ENCODE results near the gene AARS2. TPM values are rescaled to one million over a fixed set of nuclear protein-coding genes. Genes with fewer than 3 reads are reported as not detected.

The AARS2 gene
- total and polyA plus RNA-seq, 2 of the 8 experiments (the other 6 are each of a cell fraction or from before 2014, with no cell fraction given), result 8.6 to 20.4 TPM

DNA sequence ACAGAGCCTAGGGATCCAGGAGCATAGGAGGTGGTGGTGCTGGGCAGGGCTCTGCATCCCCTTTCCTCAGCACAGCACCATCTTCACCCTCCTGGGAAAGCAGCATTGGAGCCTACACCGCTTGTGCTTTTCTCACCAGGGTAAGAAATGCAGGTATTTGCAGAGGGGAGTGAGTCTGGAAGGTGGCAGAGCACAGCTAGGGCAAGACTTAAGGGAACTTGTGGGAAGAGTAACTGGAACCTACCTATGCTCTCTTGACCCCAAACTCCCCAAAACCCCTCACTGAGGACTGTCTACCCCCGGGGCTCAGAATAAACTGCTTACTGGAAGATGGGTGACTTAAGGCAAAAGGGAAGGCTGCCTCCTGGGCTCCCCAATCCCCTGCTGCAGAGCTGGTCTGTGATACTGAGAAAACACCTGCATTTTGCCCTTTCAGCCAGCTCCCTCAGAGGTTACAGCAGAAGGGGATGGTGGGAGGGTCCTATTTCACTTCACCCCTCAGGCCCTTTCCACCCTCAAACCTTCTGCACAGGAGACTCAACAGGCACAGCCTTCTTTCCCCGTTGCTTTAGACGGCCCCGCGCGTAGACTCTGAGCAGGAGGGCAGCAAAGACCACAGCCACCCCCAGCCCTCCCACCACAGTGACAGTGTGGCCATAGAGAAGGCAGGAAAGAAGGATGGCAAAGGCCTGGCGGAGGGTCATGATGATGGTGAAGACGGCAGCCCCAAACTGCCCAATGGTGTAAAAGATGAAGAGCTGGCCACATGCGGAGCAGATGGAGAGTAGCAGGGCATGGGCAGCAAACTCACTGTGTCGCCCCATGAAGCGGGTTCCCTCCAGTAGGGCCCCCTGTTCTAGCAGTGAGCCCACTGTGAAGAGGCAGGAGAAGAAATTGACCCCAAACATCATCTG, 58.7 kb downstream of the AARS2 start:
- Histone ChIP-seq H2BK120ac (replicated peaks; ENCODE audit: low read depth, low read length) (no peak overlapping the region), H4K8ac (ENCODE audit: extremely low read depth, insufficient read depth, low read length) (peak overlapping the region; percentile 54; the same call in 1 of the 2 replicates), H3K9ac (replicated peaks in 1 of 4; ENCODE audit: extremely low read depth in 1 of 4, low read depth in 3 of 4, low read length in 3 of 4) (no peak overlapping the region), H3K79me2 (ENCODE audit: control insufficient read depth in 1 of 2, insufficient read depth in 2 of 2, low read length in 2 of 2) (peaks cover 4 to 40% of the 10 kb centered on the region in 2 experiments; a peak in 3 of 4 replicates), H2BK15ac (ENCODE audit: low read length) (no peak overlapping the region), H3K56ac (replicated peaks; ENCODE audit: insufficient read length, low read depth, low read length) (no peak overlapping the region), H3K23me2 (ENCODE audit: low read depth, low read length) (peaks cover 11% of the 10 kb centered on the region), H3K4me3 (ENCODE audit: extremely low read depth in 1 of 4, insufficient read depth in 2 of 4, low read depth in 3 of 4, low read length in 4 of 4) (no peak overlapping the region), H3K23ac (ENCODE audit: insufficient read length) (no peak overlapping the region), H3K9me3 (ENCODE audit: insufficient read depth in 2 of 2, low read depth in 1 of 2, low read length in 1 of 2) (no peaks in the 10 kb centered on the region), H4K91ac (replicated peaks; ENCODE audit: insufficient read length, low read length) (no peak overlapping the region), H2AK5ac (ENCODE audit: low read depth, low read length) (no peak overlapping the region), H2BK5ac (ENCODE audit: low read depth, low read length) (0 out of 2 replicates have a peak overlapping the region, but pooled peaks have one; percentile 13), H3K14ac (ENCODE audit: insufficient read length) (no peak overlapping the region), H3K18ac (ENCODE audit: extremely low read depth, low read length) (no peak overlapping the region), H3K4me1 (replicated peaks in 1 of 4; ENCODE audit: control insufficient read depth in 3 of 4, insufficient read depth in 4 of 4, low read length in 3 of 4) (peaks cover 5 to 15% (median 6%) of the 10 kb centered on the region in 4 experiments; a peak in 5 of 7 replicates), H3K4ac (replicated peaks; ENCODE audit: insufficient read length, low read depth, low read length) (no peak overlapping the region), H3K36me3 (ENCODE audit: control insufficient read depth in 2 of 4, insufficient read depth in 4 of 4, low read length in 3 of 4) (peaks cover 43 to 64% (median 55%) of the 10 kb centered on the region in 4 experiments), H2BK20ac (ENCODE audit: low read length) (no peak overlapping the region), H2BK12ac (ENCODE audit: low read depth, low read length) (no peak overlapping the region), H3K27ac (ENCODE audit: low read depth, low read length) (no peak overlapping the region), H2AFZ (ENCODE audit: low read length) (no peak overlapping the region), H3K79me1 (ENCODE audit: low read depth, low read length) (no peaks in the 10 kb centered on the region; the same call in 1 of the 2 replicates), H3K27me3 (replicated peaks in 1 of 4; ENCODE audit: control insufficient read depth in 3 of 4, extremely low read depth in 1 of 4, insufficient read depth in 3 of 4, low read length in 3 of 4) (no peaks in the 10 kb centered on the region), H4K5ac (ENCODE audit: insufficient read length, low read depth, low read length) (no peak overlapping the region), H4K20me1 (replicated peaks in 1 of 2; ENCODE audit: control insufficient read depth in 1 of 2, insufficient read depth in 2 of 2, low read length in 2 of 2) (peaks cover 15 to 29% of the 10 kb centered on the region in 2 experiments), H3K4me2 (ENCODE audit: insufficient read depth in 1 of 2, low read depth in 2 of 2, low read length in 2 of 2) (no peak overlapping the region; a peak in 1 of 4 replicates)
- ChIA-PET POLR2A (ENCODE audit: partially characterized antibody) (interaction anchor here (0.6 to 15.1 kb wide), 42 partner anchors 12 to 625 kb away, joined by 3 to 581 read pairs (median 4); partner anchors contain the start of genes AARS2, CAPN11, GTPBP2 and HSP90AB1), CTCF (ENCODE audit: partially characterized antibody) (interaction anchor here (0.8 to 4.8 kb wide), 28 partner anchors 8 to 169 kb away, joined by 3 to 48 read pairs (median 4); partner anchors contain the start of genes AARS2 and HSP90AB1)
- DNase-seq (ENCODE audit: low read depth in 1 of 2, low spot score in 2 of 2) (peak in 1 of 2 experiments; percentile 63), FAIRE-seq (no peak)
- 84% methylated on average over 12 of the region's 12 CpGs; no CpG with 5 or more reads in 1 of the 2 experiments for WGBS, 2 experiments (ENCODE audit: extremely low coverage in 1 of 2, insufficient coverage in 1 of 2, insufficient read length in 1 of 2, insufficient replicate concordance in 2 of 2, low coverage in 1 of 2, low lambda C conversion rate in 2 of 2, missing lambda C conversion rate in 1 of 2)
- TF ChIP-seq EGR1 (IDR thresholded peaks at IDR 0.05; ENCODE audit: borderline replicate concordance, low read depth, low read length) (0 out of 2 replicates have a peak, but pooled peaks have one; percentile 17), NRF1 (IDR thresholded peaks at IDR 0.05; ENCODE audit: low read depth, low read length) (no peak), POLR2AphosphoS5 (IDR thresholded peaks at IDR 0.05; ENCODE audit: low read depth, low read length) (peak; percentile 90), SP4 (IDR thresholded peaks at IDR 0.05; ENCODE audit: low read length) (0 out of 2 replicates have a peak, but pooled peaks have one; percentile 14), CHD2 (IDR thresholded peaks at IDR 0.05; ENCODE audit: low read length) (peak; percentile 22; the same call in 1 of the 2 replicates), SIN3A (conservative IDR thresholded peaks at IDR 0.05 in 1 of 2, IDR thresholded peaks at IDR 0.05 in 1 of 2; ENCODE audit: low read depth in 1 of 2, low read length in 2 of 2) (peak in 1 of 2 experiments; percentile 59; a peak in 1 of 4 replicates), GABPA (IDR thresholded peaks at IDR 0.05; ENCODE audit: borderline replicate concordance, insufficient read depth, low read length) (no peak)
- TF ChIP-seq, protein P1, sequence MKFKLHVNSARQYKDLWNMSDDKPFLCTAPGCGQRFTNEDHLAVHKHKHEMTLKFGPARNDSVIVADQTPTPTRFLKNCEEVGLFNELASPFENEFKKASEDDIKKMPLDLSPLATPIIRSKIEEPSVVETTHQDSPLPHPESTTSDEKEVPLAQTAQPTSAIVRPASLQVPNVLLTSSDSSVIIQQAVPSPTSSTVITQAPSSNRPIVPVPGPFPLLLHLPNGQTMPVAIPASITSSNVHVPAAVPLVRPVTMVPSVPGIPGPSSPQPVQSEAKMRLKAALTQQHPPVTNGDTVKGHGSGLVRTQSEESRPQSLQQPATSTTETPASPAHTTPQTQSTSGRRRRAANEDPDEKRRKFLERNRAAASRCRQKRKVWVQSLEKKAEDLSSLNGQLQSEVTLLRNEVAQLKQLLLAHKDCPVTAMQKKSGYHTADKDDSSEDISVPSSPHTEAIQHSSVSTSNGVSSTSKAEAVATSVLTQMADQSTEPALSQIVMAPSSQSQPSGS (IDR thresholded peaks at IDR 0.05; ENCODE audit: low read length), result peak; percentile 74; the same call in 1 of the 2 replicates
